RWPE1 (cell line): ENCODE measurements around the gene LMNTD2.

Experiments
- CTCF ChIA-PET: fragments of 350-600 bp; sonication (Branson Sonifier 250); formaldehyde crosslinking; extraction: SDS; loops from one replicate; lab custom pipeline; 2021; lab: Yijun Ruan, JAX
- POLR2A ChIA-PET: fragments of 400-600 bp; formaldehyde crosslinking; extraction: SDS; loops from one replicate; lab custom pipeline; 2020; ENCODE audit warnings: antibody characterized with exemption; ENCODE audit not compliant: low non-redundant PET; lab: Yijun Ruan, JAX
- DNase-seq: peaks from one replicate; pipeline ENCODE4 v3.0.0; 2012; ENCODE audit warnings: low spot score
- H3K27ac ChIP-seq: fragments of 450-650 bp; 2 replicates; pipeline ENCODE4 v1.5.1; 2017
- TF ChIP-seq, protein P1 (sequence below): fragments of 450-650 bp; conservative IDR thresholded peaks from 2 replicates; pipeline ENCODE4 v1.5.1; 2017; ENCODE audit warnings: low read depth, mild to moderate bottlenecking

LMNTD2 gene, protein sequence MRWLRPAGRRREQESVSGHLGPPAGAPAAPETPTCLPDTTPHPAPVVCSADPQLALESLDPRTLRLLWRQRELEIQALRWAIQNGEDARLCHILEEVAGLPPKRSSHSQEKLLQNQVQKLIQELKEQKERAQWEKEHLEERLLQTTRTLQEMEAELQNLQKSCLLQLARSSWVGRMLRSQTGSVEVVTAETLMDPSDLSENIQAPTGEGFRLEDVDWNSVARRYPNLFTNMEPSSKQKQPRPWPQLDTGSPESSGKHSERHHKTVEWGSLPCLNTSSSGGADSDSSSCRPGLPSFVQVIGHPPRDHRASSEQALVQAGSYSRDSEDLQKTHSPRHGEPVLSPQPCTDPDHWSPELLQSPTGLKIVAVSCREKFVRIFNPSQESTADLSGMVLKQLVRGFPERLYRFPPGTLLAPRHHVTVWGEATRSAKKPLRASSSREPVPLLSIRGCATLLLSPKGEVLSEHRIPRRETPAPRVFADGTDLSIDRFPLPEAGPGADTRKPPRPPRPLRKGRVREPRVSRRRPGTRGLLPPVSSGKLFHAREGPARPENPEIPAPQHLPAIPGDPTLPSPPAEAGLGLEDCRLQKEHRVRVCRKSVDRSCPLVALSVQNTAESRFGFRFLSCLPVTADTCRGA

DNA sequence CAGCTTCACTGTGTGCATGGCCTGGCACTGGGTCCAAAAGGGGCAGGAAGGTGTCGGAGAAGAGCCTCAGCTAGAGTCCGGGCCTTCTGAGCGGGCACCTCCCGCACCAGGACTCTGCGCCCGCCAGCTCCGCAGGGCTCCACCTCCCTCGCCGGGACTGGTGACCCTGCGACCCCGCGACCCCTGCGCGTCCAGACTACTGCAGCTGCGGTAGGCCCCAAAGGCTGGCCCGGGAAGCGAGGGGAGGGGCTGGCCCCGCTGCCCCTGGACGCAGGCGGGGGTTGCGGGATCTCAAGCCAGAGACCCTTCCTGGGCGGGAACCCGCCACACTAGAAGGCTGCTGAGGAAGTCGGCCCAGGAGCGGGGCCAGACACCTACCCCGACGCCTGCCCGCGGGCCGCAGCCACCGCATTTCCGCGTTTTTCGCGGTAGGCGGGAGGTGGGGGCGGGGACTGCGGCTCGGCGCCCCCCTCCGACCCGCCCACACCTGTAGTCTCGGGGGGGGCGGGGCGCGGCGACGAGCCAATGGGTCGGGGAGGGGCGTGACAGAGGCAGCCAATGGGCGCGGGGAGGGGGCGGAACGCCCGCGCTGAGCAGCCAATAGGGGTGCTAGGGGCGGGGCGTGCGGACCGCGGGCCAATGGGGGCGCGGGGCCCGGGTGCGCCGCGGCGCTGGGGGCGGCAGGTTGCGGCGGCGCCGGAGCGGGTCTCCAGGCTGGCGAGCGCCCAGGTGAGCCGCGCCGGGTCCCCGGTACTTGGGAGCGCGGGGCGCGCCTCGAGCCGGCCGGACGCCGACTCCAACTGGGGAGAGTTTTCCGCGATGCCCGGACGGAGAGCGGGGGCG is at the start of gene LMNTD2, which contains the start of gene RASSF7:
LMNTD2 (minus strand) TSS at position 434 of the 843 bp plus-strand sequence; CDS start at position 412, 22 bp downstream.
RASSF7 (plus strand) TSS at position 666 of the 843 bp plus-strand sequence. CDS start 799 bp downstream, outside the sequence.
- peak; percentile 98 for DNase-seq
- TF ChIP-seq, protein P1, sequence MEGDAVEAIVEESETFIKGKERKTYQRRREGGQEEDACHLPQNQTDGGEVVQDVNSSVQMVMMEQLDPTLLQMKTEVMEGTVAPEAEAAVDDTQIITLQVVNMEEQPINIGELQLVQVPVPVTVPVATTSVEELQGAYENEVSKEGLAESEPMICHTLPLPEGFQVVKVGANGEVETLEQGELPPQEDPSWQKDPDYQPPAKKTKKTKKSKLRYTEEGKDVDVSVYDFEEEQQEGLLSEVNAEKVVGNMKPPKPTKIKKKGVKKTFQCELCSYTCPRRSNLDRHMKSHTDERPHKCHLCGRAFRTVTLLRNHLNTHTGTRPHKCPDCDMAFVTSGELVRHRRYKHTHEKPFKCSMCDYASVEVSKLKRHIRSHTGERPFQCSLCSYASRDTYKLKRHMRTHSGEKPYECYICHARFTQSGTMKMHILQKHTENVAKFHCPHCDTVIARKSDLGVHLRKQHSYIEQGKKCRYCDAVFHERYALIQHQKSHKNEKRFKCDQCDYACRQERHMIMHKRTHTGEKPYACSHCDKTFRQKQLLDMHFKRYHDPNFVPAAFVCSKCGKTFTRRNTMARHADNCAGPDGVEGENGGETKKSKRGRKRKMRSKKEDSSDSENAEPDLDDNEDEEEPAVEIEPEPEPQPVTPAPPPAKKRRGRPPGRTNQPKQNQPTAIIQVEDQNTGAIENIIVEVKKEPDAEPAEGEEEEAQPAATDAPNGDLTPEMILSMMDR, result no peak
- ChIA-PET CTCF (no interaction called here), POLR2A (no interaction called here)
- H3K27ac ChIP-seq, result peak within 1 kb of the TSS; percentile 89

DNA sequence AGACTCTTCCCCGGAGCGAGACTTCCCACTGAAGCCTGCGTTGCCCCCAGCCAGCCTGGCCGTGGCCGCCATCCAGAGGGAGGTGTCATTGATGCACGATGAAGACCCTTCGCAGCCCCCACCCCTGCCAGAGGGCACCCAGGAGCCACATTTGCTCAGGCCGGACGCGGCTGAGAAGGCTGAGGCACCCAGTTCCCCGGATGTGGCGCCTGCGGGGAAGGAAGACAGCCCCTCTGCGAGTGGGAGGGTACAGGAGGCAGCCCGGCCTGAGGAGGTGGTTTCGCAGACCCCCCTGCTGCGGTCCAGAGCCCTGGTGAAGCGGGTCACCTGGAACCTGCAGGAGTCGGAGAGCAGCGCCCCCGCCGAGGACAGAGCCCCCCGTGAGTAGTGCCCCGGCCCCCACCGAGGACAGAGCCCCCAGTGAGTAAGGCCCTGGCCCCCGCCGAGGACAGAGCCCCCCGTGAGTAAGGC is 48.8 kb upstream of the LMNTD2 start:
- POLR2A ChIA-PET, result no interaction called here
- TF ChIP-seq, protein P1, result no peak
- CTCF ChIA-PET, result no interaction called here

DNA sequence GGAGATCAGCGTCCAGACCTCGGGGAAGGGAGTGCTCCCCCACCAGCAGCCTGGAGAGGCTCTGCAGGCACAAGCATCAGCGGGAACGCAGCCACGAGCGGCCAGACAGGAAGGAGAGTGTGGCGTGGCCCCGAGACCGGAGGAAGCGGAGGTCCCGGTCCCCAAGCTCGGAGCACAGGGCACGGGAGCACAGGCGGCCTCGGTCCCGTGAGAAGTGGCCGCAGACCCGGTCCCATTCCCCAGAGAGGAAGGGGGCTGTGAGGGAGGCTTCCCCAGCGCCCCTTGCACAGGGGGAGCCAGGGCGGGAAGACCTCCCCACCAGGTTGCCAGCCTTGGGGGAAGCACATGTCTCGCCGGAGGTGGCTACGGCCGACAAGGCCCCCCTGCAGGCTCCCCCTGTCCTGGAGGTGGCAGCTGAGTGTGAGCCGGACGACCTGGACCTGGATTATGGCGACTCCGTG is 48.3 kb upstream of the LMNTD2 start:
- ChIA-PET CTCF (no interaction called here), POLR2A (no interaction called here)
- no peak for DNase-seq
- no peak overlapping the region for H3K27ac ChIP-seq
- TF ChIP-seq, protein P1, result no peak

More for the DNA sequence above, 48.8 kb upstream of the LMNTD2 start:
- H3K27ac ChIP-seq, result peak overlapping the region; percentile 88
- no peak for DNase-seq

DNA sequence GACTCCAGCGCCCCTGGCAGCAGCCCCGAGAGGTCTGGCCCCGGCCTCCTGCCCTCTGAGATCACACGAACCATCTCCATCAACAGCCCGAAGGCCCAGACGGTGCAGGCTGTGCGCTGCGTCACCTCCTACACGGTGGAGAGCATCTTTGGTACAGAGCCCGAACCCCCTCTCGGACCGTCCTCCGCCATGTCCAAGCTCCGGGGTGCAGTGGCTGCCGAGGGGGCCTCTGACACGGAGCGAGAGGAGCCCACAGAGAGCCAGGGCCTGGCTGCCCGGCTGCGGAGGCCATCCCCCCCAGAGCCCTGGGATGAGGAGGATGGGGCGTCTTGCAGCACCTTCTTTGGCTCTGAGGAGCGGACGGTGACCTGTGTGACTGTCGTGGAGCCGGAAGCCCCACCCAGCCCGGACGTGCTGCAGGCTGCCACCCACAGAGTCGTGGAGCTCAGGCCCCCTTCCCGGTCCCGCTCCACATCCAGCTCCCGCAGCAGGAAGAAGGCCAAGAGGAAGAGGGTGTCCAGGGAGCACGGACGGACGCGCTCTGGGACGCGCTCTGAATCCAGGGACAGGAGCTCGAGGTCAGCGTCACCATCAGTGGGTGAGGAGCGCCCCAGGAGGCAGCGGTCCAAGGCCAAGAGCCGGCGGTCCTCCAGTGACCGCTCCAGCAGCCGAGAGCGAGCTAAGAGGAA is 47.6 kb upstream of the LMNTD2 start:
- DNase-seq, result no peak
- TF ChIP-seq, protein P1, result no peak
- peak overlapping the region; percentile 79 for H3K27ac ChIP-seq
- ChIA-PET POLR2A (interaction anchor here (1.1 kb wide), 1 partner anchor 7 kb away, joined by 3 read pairs; the partner anchor contains the start of gene IRF7), CTCF (no interaction called here)

DNA sequence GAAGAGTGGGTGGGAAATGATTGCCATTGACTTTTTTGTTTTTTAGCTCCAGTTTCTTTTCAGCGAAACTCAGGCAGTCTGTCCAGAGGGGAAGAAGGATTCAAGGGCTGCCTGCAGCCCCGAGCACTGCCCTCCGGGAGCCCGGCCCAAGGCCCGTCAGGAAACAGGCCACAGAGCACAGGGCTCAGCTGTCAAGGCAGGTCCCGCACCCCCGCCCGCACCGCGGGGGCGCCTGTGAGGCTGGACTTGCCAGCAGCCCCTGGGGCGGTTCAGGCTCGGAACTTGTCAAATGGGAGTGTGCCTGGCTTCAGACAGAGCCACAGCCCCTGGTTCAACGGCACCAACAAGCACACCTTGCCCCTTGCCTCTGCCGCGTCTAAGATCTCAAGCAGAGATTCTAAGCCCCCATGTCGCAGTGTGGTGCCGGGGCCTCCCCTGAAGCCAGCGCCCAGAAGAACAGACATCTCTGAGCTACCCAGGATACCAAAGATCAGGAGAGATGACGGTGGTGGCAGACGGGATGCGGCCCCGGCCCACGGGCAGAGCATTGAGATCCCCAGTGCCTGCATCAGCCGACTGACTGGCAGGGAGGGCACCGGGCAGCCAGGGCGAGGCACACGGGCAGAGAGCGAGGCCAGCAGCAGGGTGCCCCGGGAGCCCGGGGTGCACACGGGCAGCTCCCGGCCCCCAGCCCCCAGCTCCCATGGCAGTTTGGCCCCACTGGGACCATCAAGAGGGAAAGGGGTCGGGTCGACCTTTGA is 46.7 kb upstream of the LMNTD2 start:
- CTCF ChIA-PET, result no interaction called here
- no peak for DNase-seq
- POLR2A ChIA-PET, result interaction anchor here (1.1 kb wide), 1 partner anchor 8 kb away, joined by 3 read pairs; the partner anchor contains the start of gene IRF7

More for the DNA sequence above, 46.7 kb upstream of the LMNTD2 start:
- TF ChIP-seq, protein P1, result no peak
- peak overlapping the region; percentile 79 for H3K27ac ChIP-seq
